Mucosa of rectum (tissue), 2 donors: ENCODE results near the gene ATP5PB.

Experiments
- H3K27ac ChIP-seq, 2 donors: one replicate each; pipeline ENCODE4 v1.7.0; 2013; ENCODE audit warnings: inconsistent platforms in 2 of 2, low read depth in 2 of 2, low read length in 2 of 2
- H3K27me3 ChIP-seq, 2 donors: one replicate each; pipeline ENCODE4 v1.7.0; 2013; ENCODE audit warnings: low read length in 2 of 2; ENCODE audit not compliant: control insufficient read depth in 2 of 2, insufficient read depth in 2 of 2
- H3K36me3 ChIP-seq, 2 donors: one replicate each; pipeline ENCODE4 v1.7.0; 2013; ENCODE audit warnings: low read length in 2 of 2; ENCODE audit not compliant: control insufficient read depth in 2 of 2, insufficient read depth in 2 of 2
- H3K4me1 ChIP-seq, 2 donors: one replicate each; pipeline ENCODE4 v1.7.0; 2013; ENCODE audit warnings: low read length in 2 of 2, mild to moderate bottlenecking in 1 of 2; ENCODE audit not compliant: control insufficient read depth in 2 of 2, insufficient read depth in 2 of 2
- H3K4me3 ChIP-seq, 2 donors: one replicate each; pipeline ENCODE4 v1.7.0; 2013; ENCODE audit warnings: low read length in 2 of 2
- H3K9ac ChIP-seq, 2 donors: one replicate each; pipeline ENCODE4 v1.7.0; 2013; ENCODE audit warnings: low read length in 2 of 2, low read depth in 1 of 2, mild to moderate bottlenecking in 1 of 2
- H3K9me3 ChIP-seq, 2 donors: one replicate each; pipeline ENCODE4 v1.7.0; 2013; ENCODE audit warnings: low read length in 2 of 2; ENCODE audit not compliant: control insufficient read depth in 2 of 2
- donor health status: healthy.
- donor health status: Normal muscosa, but diverticular disease.

The ATP5PB gene

DNA sequence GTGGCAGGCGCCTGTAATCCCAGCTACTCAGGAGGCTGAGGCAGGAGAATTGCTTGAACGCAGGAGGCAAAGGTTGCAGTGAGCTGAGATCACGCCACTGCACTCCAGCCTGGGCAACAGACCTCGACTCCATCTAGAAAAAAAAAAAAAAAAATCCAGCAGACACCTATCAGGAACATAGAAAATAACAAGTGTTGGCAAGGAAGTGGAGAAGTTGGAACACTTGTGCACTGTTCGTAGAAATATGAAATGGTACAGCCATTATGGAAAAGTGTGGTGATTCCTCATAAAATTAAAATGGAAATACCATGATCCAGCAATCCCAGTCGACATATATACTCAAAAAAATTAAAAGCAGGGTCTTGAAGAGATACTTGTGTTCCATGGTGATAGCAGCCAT, 12.5 kb downstream of the ATP5PB start:
- Histone ChIP-seq H3K9ac (no peak overlapping the region), H3K36me3 (peaks cover 40 to 60% of the 10 kb centered on the region in 2 donors), H3K9me3 (no peaks in the 10 kb centered on the region), H3K27ac (no peak overlapping the region), H3K4me3 (no peak overlapping the region), H3K27me3 (no peaks in the 10 kb centered on the region), H3K4me1 (no peaks in the 10 kb centered on the region)

DNA sequence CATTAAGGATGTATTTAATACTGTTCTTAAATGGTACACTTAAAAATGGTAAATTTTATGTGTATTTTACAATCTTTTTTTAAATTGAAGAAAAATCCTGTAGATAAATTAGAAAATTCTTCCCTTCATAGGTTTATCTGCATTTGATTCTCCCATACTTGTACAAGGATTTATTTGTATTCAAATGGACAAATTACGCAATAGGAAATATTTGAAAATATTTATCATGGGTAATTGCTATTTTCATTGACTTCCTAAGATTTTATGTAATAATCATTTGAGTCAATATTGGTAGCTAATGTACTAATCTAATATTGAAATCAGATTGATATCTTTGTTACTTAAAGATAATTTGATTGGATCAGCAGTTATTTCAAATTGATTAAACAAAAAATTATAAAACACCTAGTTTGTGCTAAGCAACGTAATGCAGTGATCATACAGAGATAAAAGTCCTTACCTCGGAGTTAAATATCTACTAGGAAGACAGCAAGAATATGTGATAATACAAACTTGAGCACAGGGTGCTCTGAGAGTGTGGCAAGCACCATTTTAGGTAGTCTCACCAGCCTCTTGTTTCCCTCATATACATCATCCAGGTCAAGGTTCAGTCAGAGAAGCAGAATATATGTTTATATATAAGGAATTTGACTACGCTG, 13.2 kb downstream of the ATP5PB start:
- H3K4me3 ChIP-seq: no peak overlapping the region
- no peak overlapping the region for H3K9ac ChIP-seq
- no peaks in the 10 kb centered on the region for H3K9me3 ChIP-seq
- H3K36me3 ChIP-seq: peaks cover 33 to 53% of the 10 kb centered on the region in 2 donors
- no peak overlapping the region for H3K27ac ChIP-seq
- H3K4me1 ChIP-seq: no peaks in the 10 kb centered on the region
- no peaks in the 10 kb centered on the region for H3K27me3 ChIP-seq

DNA sequence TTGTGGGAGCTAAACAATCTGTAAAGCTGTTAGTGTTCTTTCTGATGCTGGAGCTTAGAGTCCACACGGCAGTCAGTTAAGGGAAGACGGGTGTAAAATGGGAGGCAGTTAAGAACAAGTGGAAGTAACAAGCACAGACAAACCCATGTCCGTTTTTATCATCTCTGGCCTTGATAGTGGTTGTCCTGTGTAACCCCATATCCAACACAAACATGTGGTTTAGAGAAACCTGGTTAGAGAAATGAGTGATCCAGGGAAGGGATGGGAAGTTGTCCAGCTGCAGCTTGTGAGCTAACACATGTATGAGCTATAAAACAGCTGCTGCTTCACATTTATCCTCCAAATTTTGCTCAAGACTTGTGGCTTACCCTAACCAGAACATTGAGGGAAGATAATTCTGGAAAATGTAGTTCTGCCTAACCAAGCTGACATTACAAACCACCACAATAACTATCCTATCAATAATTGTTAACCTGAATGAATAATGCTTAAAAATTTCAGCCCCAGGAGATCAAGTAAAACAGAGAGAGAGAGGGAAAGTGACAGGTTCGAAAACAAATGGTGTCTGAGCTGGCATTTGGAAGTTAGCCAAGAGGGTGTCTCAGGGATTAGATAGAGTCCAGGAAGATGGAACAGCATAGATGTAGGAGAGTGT, 13.9 kb downstream of the ATP5PB start:
- Histone ChIP-seq H3K9ac (no peak overlapping the region), H3K27me3 (no peaks in the 10 kb centered on the region), H3K4me1 (no peaks in the 10 kb centered on the region), H3K4me3 (no peak overlapping the region), H3K9me3 (no peaks in the 10 kb centered on the region), H3K36me3 (peaks cover 34 to 49% of the 10 kb centered on the region in 2 donors), H3K27ac (no peak overlapping the region)

DNA sequence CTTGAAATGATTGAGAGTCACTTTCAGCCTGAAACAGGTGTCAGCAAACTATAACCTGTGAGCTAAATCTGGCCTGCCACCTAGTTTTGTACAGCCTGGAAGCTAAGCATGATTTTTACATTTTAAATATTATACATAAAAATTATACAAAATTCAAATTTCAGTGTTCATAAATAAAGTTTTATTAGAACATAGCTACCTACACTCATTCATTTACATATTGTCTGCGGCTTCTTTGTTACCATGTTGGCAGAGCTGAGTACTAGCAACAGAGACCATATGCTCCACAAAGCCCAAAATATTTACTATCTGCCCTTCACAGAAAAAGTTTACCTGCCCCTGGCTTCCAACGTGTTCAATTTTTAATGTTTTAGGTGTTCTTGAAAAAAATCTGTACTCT, 16.5 kb downstream of the ATP5PB start:
- Histone ChIP-seq H3K9me3 (no peaks in the 10 kb centered on the region), H3K4me1 (peaks cover 0 to 3% of the 10 kb centered on the region in 2 donors), H3K27ac (no peak overlapping the region), H3K9ac (no peak overlapping the region), H3K27me3 (no peaks in the 10 kb centered on the region), H3K4me3 (no peak overlapping the region), H3K36me3 (peaks cover 23 to 45% of the 10 kb centered on the region in 2 donors)

DNA sequence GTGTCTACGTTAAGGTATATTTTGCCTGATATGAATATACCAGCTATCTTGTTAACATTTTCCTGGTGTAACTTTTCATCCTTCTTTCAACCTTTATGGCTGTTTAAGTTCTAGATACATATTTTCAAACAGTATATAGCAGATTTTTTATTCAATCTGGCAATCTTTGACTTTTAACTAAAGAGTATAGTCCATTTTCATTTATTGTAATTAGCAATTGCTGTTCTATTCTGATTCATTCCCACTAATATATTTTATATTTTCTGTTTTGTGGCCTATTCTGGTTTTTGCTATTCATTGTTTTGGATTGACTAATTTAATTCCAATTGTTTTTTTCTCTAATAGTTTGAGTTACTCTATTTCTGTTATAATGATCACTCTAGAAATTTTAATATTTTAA, 17.2 kb downstream of the ATP5PB start:
- Histone ChIP-seq H3K27ac (no peak overlapping the region), H3K4me3 (no peak overlapping the region), H3K36me3 (peaks cover 22 to 38% of the 10 kb centered on the region in 2 donors)

DNA sequence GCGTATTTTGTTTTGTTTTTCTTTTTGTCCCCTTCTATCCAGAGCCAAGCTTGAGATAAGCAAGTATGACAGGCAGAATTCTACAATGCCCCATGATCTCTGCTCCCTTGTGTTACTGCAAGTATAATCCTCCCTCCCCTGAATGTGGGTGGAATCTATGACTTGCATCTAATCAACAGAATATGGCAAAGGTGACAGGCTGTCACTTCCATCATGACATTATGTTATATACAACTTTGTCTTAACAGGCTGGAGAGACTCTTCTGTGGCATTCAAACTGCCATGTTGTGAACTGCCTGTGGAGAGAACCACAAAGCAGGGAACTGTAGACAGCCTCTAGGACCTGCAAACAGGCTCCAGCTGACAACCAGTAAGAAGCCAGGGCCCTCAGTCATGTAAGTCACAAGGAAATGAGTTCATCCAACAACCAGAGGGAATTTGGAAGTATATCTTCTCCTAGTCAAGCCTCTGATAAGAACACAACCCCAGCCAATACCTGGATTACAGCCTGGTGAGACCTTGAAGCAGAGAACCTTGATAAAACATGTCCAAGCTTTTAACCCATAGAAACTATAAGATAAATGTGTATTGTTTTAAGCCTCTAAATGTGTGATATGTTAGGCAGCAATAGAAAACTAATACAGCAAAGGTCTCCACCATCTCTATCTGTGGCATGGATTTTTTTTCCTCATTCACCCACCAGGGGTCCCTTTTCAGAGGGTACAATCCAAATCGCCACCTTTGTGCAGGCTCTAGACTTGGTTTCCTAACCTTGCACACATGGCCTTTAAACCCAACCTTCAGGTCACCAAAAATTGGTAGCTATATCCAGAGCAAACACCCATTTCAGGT, 18.8 kb downstream of the ATP5PB start:
- H3K4me1 ChIP-seq: peaks cover 0 to 3% of the 10 kb centered on the region in 2 donors
- no peaks in the 10 kb centered on the region for H3K9me3 ChIP-seq
- H3K9ac ChIP-seq: no peak overlapping the region
- H3K27ac ChIP-seq: no peak overlapping the region
- no peak overlapping the region for H3K4me3 ChIP-seq
- peaks cover 16 to 22% of the 10 kb centered on the region in 2 donors for H3K36me3 ChIP-seq
- H3K27me3 ChIP-seq: no peaks in the 10 kb centered on the region

More for the DNA sequence above, 17.2 kb downstream of the ATP5PB start:
- Histone ChIP-seq H3K9me3 (no peaks in the 10 kb centered on the region), H3K9ac (no peak overlapping the region), H3K27me3 (no peaks in the 10 kb centered on the region), H3K4me1 (peaks cover 0 to 3% of the 10 kb centered on the region in 2 donors)

DNA sequence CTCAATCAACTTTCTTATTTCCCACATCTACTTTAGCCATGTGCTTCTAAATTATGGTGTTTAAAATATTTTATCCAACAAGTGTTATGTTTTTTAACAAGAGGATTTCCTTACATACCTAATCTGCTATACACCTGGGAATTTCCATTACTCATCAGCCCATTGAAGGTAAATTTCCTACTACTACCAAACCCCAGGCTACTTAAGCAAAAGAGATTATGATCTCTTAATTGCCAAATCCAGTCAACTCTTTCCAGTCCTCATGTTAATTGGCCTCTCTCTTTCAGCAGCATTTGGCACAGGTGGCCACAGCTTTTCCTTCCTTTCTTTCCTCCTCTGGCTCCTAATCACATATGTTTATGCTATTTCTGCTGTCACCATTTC, 19.4 kb downstream of the ATP5PB start:
- H3K9ac ChIP-seq: no peak overlapping the region
- no peaks in the 10 kb centered on the region for H3K9me3 ChIP-seq
- no peak overlapping the region for H3K4me3 ChIP-seq
- peaks cover 0 to 3% of the 10 kb centered on the region in 2 donors for H3K4me1 ChIP-seq
- no peaks in the 10 kb centered on the region for H3K27me3 ChIP-seq
- H3K27ac ChIP-seq: no peak overlapping the region
- peaks cover 16 to 22% of the 10 kb centered on the region in 2 donors for H3K36me3 ChIP-seq

DNA sequence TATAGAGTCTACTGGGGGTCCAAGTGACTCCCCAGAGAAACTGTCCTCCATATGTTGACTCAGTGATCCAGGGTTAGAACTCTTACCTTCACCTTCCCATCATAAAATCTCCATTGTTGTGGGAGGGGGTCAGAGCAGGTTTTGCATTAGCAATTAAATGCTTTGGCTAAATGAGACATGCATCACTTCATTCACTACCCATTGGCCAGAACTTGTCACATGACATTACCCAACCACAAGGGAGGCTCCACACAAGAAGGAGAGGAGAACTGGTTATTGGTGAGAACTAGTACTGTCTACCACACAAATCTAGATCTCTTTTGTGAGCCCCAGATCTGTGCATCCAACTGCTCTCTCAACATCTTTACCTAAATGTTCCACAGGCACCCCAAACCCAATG, 20.3 kb downstream of the ATP5PB start:
- no peaks in the 10 kb centered on the region for H3K9me3 ChIP-seq
- peaks cover 0 to 3% of the 10 kb centered on the region in 2 donors for H3K4me1 ChIP-seq
- no peak overlapping the region for H3K27ac ChIP-seq
- peaks cover 16 to 22% of the 10 kb centered on the region in 2 donors for H3K36me3 ChIP-seq
- no peak overlapping the region for H3K9ac ChIP-seq
- no peaks in the 10 kb centered on the region for H3K27me3 ChIP-seq
- no peak overlapping the region for H3K4me3 ChIP-seq

DNA sequence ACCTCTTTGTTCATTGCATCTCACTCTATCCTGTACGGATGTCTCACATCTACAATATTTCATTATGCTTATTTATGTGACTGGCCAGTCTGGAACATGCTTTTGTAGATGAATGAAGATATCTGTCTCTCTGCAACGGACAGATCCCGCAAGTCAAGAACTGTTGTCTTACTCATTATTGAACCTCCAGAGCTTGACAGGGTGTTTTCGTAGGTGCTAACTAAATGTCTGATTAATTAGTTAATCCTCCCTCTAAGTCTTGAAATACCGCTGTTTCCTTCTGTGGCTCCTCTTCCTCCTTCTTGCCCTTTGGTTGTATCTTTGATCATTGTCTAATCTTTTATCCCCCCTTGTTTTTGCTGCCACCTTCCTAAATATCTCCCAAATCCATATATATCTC, 21.3 kb downstream of the ATP5PB start:
- no peak overlapping the region for H3K4me3 ChIP-seq
- H3K36me3 ChIP-seq: peaks cover 16 to 22% of the 10 kb centered on the region in 2 donors
- H3K9ac ChIP-seq: no peak overlapping the region
- peaks cover 0 to 3% of the 10 kb centered on the region in 2 donors for H3K4me1 ChIP-seq
- peak overlapping the region; percentile 16 to 53 for H3K27ac ChIP-seq
- H3K9me3 ChIP-seq: no peaks in the 10 kb centered on the region
- no peaks in the 10 kb centered on the region for H3K27me3 ChIP-seq

DNA sequence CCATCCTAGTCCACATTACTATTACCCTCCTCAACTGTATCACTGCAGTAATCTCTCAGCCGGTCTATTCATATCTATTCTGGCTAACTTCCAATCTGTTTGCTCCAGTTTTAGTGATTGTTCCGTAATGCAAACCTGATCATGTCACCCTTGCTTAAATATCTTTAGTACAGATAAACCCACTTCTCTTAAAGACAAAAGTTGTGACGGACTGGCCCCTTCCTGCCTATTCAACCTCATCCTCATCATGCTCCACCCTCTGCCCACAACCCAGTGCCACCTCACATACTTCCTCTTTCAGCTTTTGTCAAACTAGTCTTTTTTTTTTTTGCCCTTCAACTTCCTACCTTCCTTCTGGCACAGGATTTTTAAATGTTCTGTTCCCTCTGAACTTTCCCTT, 21.7 kb downstream of the ATP5PB start:
- no peak overlapping the region for H3K9ac ChIP-seq
- peaks cover 0 to 3% of the 10 kb centered on the region in 2 donors for H3K4me1 ChIP-seq
- no peaks in the 10 kb centered on the region for H3K9me3 ChIP-seq
- H3K36me3 ChIP-seq: peaks cover 16 to 22% of the 10 kb centered on the region in 2 donors
- no peaks in the 10 kb centered on the region for H3K27me3 ChIP-seq
- no peak overlapping the region for H3K4me3 ChIP-seq
- H3K27ac ChIP-seq: peak overlapping the region; percentile 16 to 53
